HepG2 (cell line): Measurements from ENCODE around the gene UBXN1. TPM values are rescaled to one million over a fixed set of nuclear protein-coding genes. Genes with fewer than 3 reads are reported as not detected.
A peak's percentile ranks its signal among the peaks of the same experiment; 100 is the strongest.

Experiments used
- AGO2 ChIP-seq: fragments of 200-400 bp; formaldehyde crosslinking; optimal IDR thresholded peaks from 2 replicates; pipeline ENCODE3; 2017; ENCODE audit warnings: mild to moderate bottlenecking, low read depth, low read length, moderate library complexity
- ATF7-NPFF ChIP-seq: sonication (generic); formaldehyde crosslinking; IDR thresholded peaks from 2 replicates; pipeline ENCODE4 v1.8.1; 2023; ENCODE audit warnings: mild to moderate bottlenecking, low read depth, missing genetic modification reagents, moderate library complexity
- CEBPB ChIP-seq: IDR thresholded peaks from 2 replicates; pipeline ENCODE4 v1.6.1; 2011; ENCODE audit warnings: low read depth, low read length, improper control_type of control experiment, borderline replicate concordance
- EZH2 ChIP-seq: conservative IDR thresholded peaks from 2 replicates; pipeline ENCODE4 v1.6.1; 2012; ENCODE audit warnings: mild to moderate bottlenecking, low read depth, low read length, moderate library complexity
- HDAC1 ChIP-seq: sonication (generic); formaldehyde crosslinking; IDR thresholded peaks from 2 replicates; pipeline ENCODE4 v1.5.1; 2020; ENCODE audit warnings: mild to moderate bottlenecking, missing genetic modification reagents
- KLF9 ChIP-seq: IDR thresholded peaks from 2 replicates; pipeline ENCODE4 v1.6.1; 2016; ENCODE audit warnings: low read depth
- PAX8 ChIP-seq: sonication (generic); formaldehyde crosslinking; IDR thresholded peaks from 2 replicates; pipeline ENCODE4 v1.8.0; 2022; ENCODE audit warnings: mild to moderate bottlenecking, missing genetic modification reagents, borderline replicate concordance
- SRY ChIP-seq: sonication (generic); formaldehyde crosslinking; IDR thresholded peaks from 2 replicates; pipeline ENCODE4 v1.8.0; 2022; ENCODE audit warnings: mild to moderate bottlenecking, missing genetic modification reagents
- TCF7L2 ChIP-seq: IDR thresholded peaks from 2 replicates; pipeline ENCODE4 v1.6.1; 2011; ENCODE audit warnings: mild to moderate bottlenecking, low read depth, low read length, moderate library complexity
- ZIK1 ChIP-seq: sonication (generic); formaldehyde crosslinking; IDR thresholded peaks from 2 replicates; pipeline ENCODE4 v1.5.0; 2020; ENCODE audit warnings: mild to moderate bottlenecking, low read depth, missing genetic modification reagents, borderline replicate concordance
- ZKSCAN5 ChIP-seq: sonication (generic); formaldehyde crosslinking; IDR thresholded peaks from 2 replicates; pipeline ENCODE4 v1.5.1; 2020; ENCODE audit warnings: mild to moderate bottlenecking, missing genetic modification reagents
- ZNF10 ChIP-seq: sonication (generic); formaldehyde crosslinking; IDR thresholded peaks from 2 replicates; pipeline ENCODE4 v1.4.0; 2020; ENCODE audit warnings: mild to moderate bottlenecking, low read depth, missing genetic modification reagents, borderline replicate concordance
- ZNF841 ChIP-seq: sonication (generic); formaldehyde crosslinking; IDR thresholded peaks from 2 replicates; pipeline ENCODE4 v1.8.1; 2023; ENCODE audit warnings: missing genetic modification reagents, borderline replicate concordance
- polyA plus RNA-seq, 8 experiments: library from polyadenylated mRNA; depleted of rRNA in 3 of 8; stranded (reverse) in 7 of 8; unstranded in 1 of 8; fragments of >200 nt; fragmentation: Illumina TruSeq in 4 of 8; extraction: Trizol in 4 of 8; gene quantifications; 2 replicates each; pipeline versions ENCODE4 v1.2.1 to v1.2.3, GENCODE V29; 2011 to 2016; ENCODE audit warnings: low read depth in 4 of 8, missing spikeins in 1 of 8, mixed read lengths in 1 of 8; ENCODE audit not compliant: insufficient read depth in 1 of 8
- total RNA-seq, 5 experiments: library from RNA; depleted of rRNA; stranded (reverse); fragments of >200 nt; fragmentation: Illumina TruSeq; extraction: Trizol; gene quantifications; 2 replicates each; pipeline ENCODE4 v1.2.3, GENCODE V29; 2016; ENCODE audit warnings: low read depth in 1 of 5
- TF ChIP-seq, protein P1 (sequence below): sonication (generic); formaldehyde crosslinking; IDR thresholded peaks from 2 replicates; pipeline ENCODE4 v1.8.1; 2023; ENCODE audit warnings: missing genetic modification reagents, mild to moderate bottlenecking, borderline replicate concordance
- TF ChIP-seq, protein P2 (sequence below): sonication (generic); formaldehyde crosslinking; IDR thresholded peaks from 2 replicates; pipeline ENCODE4 v1.8.0; 2022; ENCODE audit warnings: mild to moderate bottlenecking, missing genetic modification reagents; ENCODE audit not compliant: insufficient replicate concordance
- TF ChIP-seq, protein P3 (sequence below): IDR thresholded peaks from 2 replicates; pipeline ENCODE4 v1.6.1; 2016
- TF ChIP-seq, protein P4 (sequence below): sonication (generic); formaldehyde crosslinking; IDR thresholded peaks from 2 replicates; pipeline ENCODE4 v1.4.0; 2020; ENCODE audit warnings: mild to moderate bottlenecking, missing genetic modification reagents, borderline replicate concordance
- TF ChIP-seq, protein P5 (sequence below): sonication (generic); formaldehyde crosslinking; IDR thresholded peaks from 2 replicates; pipeline ENCODE4 v1.4.0; 2020; ENCODE audit warnings: mild to moderate bottlenecking, missing genetic modification reagents
- TF ChIP-seq, protein P6 (sequence below): sonication (generic); formaldehyde crosslinking; IDR thresholded peaks from 2 replicates; pipeline ENCODE4 v1.4.0; 2020; ENCODE audit warnings: mild to moderate bottlenecking, low read depth, missing genetic modification reagents

The UBXN1 gene
- total and polyA plus RNA-seq, 2 of the 13 experiments (the other 11 are each of a cell fraction or from before 2014, with no cell fraction given) = 47.5 to 52.4 TPM

DNA sequence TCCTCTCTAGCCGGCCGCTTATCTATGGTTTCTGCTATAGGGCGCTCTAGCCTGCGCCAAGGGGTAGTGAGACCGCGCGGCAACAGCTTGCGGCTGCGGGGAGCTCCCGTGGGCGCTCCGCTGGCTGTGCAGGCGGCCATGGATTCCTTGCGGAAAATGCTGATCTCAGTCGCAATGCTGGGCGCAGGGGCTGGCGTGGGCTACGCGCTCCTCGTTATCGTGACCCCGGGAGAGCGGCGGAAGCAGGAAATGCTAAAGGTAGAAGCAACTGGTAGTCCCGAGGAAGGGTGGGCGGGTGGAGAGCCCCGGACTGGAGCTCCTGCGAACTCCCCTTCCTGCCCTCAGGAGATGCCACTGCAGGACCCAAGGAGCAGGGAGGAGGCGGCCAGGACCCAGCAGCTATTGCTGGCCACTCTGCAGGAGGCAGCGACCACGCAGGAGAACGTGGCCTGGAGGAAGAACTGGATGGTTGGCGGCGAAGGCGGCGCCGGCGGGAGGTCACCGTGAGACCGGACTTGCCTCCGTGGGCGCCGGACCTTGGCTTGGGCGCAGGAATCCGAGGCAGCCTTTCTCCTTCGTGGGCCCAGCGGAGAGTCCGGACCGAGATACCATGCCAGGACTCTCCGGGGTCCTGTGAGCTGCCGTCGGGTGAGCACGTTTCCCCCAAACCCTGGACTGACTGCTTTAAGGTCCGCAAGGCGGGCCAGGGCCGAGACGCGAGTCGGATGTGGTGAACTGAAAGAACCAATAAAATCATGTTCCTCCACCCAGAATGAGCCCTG lies 7.1 kb downstream of the UBXN1 start, which contains the start of the genes LBHD1 and UQCC3 (continued):
- no peak for TF ChIP-seq CEBPB
- TF ChIP-seq, protein P1, sequence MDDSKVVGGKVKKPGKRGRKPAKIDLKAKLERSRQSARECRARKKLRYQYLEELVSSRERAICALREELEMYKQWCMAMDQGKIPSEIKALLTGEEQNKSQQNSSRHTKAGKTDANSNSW (CRISPR knock-in tag) = no peak
- no peak for TF ChIP-seq KLF9 (CRISPR knock-in tag)
- TF ChIP-seq AGO2 = peak; percentile 84
- no peak for TF ChIP-seq ZIK1
- TF ChIP-seq, protein P2, sequence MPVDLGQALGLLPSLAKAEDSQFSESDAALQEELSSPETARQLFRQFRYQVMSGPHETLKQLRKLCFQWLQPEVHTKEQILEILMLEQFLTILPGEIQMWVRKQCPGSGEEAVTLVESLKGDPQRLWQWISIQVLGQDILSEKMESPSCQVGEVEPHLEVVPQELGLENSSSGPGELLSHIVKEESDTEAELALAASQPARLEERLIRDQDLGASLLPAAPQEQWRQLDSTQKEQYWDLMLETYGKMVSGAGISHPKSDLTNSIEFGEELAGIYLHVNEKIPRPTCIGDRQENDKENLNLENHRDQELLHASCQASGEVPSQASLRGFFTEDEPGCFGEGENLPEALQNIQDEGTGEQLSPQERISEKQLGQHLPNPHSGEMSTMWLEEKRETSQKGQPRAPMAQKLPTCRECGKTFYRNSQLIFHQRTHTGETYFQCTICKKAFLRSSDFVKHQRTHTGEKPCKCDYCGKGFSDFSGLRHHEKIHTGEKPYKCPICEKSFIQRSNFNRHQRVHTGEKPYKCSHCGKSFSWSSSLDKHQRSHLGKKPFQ = peak; percentile 79
- TF ChIP-seq ZNF10 (CRISPR knock-in tag) = no peak
- no peak for TF ChIP-seq PAX8
- no peak for TF ChIP-seq EZH2
- no peak; the same call in 1 of the 2 replicates for TF ChIP-seq ZNF841 (CRISPR knock-in tag)
- no peak for TF ChIP-seq ZKSCAN5 (CRISPR knock-in tag)
- peak; percentile 68; the same call in 1 of the 2 replicates for TF ChIP-seq HDAC1
- TF ChIP-seq ATF7-NPFF (CRISPR knock-in tag) = no peak; the same call in none of the 2 replicates
- TF ChIP-seq, protein P3, sequence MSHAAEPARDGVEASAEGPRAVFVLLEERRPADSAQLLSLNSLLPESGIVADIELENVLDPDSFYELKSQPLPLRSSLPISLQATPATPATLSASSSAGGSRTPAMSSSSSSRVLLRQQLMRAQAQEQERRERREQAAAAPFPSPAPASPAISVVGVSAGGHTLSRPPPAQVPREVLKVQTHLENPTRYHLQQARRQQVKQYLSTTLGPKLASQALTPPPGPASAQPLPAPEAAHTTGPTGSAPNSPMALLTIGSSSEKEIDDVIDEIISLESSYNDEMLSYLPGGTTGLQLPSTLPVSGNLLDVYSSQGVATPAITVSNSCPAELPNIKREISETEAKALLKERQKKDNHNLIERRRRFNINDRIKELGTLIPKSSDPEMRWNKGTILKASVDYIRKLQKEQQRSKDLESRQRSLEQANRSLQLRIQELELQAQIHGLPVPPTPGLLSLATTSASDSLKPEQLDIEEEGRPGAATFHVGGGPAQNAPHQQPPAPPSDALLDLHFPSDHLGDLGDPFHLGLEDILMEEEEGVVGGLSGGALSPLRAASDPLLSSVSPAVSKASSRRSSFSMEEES = no peak
- TF ChIP-seq SRY (CRISPR knock-in tag) = 0 out of 2 replicates have a peak, but pooled peaks have one; percentile 37
- TF ChIP-seq, protein P4, sequence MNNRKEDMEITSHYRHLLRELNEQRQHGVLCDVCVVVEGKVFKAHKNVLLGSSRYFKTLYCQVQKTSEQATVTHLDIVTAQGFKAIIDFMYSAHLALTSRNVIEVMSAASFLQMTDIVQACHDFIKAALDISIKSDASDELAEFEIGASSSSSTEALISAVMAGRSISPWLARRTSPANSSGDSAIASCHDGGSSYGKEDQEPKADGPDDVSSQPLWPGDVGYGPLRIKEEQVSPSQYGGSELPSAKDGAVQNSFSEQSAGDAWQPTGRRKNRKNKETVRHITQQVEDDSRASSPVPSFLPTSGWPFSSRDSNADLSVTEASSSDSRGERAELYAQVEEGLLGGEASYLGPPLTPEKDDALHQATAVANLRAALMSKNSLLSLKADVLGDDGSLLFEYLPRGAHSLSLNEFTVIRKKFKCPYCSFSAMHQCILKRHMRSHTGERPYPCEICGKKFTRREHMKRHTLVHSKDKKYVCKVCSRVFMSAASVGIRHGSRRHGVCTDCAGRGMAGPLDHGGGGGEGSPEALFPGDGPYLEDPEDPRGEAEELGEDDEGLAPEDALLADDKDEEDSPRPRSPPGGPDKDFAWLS (CRISPR knock-in tag) = no peak
- no peak for TF ChIP-seq TCF7L2
- TF ChIP-seq, protein P5, sequence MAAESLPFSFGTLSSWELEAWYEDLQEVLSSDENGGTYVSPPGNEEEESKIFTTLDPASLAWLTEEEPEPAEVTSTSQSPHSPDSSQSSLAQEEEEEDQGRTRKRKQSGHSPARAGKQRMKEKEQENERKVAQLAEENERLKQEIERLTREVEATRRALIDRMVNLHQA (CRISPR knock-in tag) = no peak
- TF ChIP-seq, protein P6, sequence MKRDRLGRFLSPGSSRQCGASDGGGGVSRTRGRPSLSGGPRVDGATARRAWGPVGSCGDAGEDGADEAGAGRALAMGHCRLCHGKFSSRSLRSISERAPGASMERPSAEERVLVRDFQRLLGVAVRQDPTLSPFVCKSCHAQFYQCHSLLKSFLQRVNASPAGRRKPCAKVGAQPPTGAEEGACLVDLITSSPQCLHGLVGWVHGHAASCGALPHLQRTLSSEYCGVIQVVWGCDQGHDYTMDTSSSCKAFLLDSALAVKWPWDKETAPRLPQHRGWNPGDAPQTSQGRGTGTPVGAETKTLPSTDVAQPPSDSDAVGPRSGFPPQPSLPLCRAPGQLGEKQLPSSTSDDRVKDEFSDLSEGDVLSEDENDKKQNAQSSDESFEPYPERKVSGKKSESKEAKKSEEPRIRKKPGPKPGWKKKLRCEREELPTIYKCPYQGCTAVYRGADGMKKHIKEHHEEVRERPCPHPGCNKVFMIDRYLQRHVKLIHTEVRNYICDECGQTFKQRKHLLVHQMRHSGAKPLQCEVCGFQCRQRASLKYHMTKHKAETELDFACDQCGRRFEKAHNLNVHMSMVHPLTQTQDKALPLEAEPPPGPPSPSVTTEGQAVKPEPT (CRISPR knock-in tag) = no peak
